PC-9 (cell line): Measurements from ENCODE around the gene TUBGCP4. TPM values are rescaled to one million over a fixed set of nuclear protein-coding genes. Genes with fewer than 3 reads are reported as not detected.
"Not testable (repeated sequence)": the region's sequence is repeated elsewhere in the genome, so short reads cannot be mapped to it uniquely, and the experiment has no call there.

Experiments
- BruUV-seq: library from RNA; stranded (reverse); fragments of 400-500 nt; replicated peaks from 2 replicates; lab custom pipeline; 2021; lab: Mats Ljungman, UMichigan
- CTCF ChIA-PET: fragments of 300-600 bp; sonication (Branson Sonifier 250); formaldehyde crosslinking; loops from one replicate; lab custom pipeline; 2022; ENCODE audit warnings: antibody characterized with exemption; lab: Charles Lee
- POLR2A ChIA-PET: fragments of 300-600 bp; sonication (Branson Sonifier 250); formaldehyde crosslinking; loops from one replicate; lab custom pipeline; 2022; ENCODE audit warnings: antibody characterized with exemption; ENCODE audit not compliant: unreplicated experiment; lab: Charles Lee
- DNase-seq, 2 experiments: peaks; one replicate each; pipeline versions ENCODE4 v3.0.0 to v3.0.0-alpha.2; 2015 to 2022; ENCODE audit warnings: mixed read lengths in 1 of 2
- H2AFZ ChIP-seq: fragments of 200-600 bp; sonication (generic); 2 replicates; pipeline ENCODE4 v1.8.1; 2017; ENCODE audit warnings: antibody characterized with exemption
- H3F3A ChIP-seq: fragments of 200-600 bp; sonication (generic); 2 replicates; pipeline ENCODE4 v1.8.1; 2017; ENCODE audit warnings: antibody characterized with exemption, mild to moderate bottlenecking, low read depth; ENCODE audit not compliant: insufficient read depth
- H3K27ac ChIP-seq: fragments of 200-600 bp; sonication (generic); 2 replicates; pipeline ENCODE4 v1.6.1; 2016; ENCODE audit warnings: mixed run types
- H3K27me3 ChIP-seq: fragments of 200-600 bp; sonication (generic); 2 replicates; pipeline ENCODE4 v1.6.1; 2016; ENCODE audit warnings: low read depth, mixed run types; ENCODE audit not compliant: insufficient read depth
- H3K36me3 ChIP-seq: fragments of 200-600 bp; sonication (generic); 2 replicates; pipeline ENCODE4 v1.6.1; 2016; ENCODE audit warnings: low read depth, mixed run types
- H3K4me1 ChIP-seq: fragments of 200-600 bp; sonication (generic); replicated peaks from 2 replicates; pipeline ENCODE4 v1.6.1; 2016; ENCODE audit warnings: mixed run types; ENCODE audit not compliant: insufficient read depth
- H3K4me2 ChIP-seq: fragments of 200-600 bp; sonication (generic); 2 replicates; pipeline ENCODE4 v1.6.1; 2017; ENCODE audit warnings: mixed run types
- H3K4me3 ChIP-seq: fragments of 200-600 bp; sonication (generic); 2 replicates; pipeline ENCODE4 v1.6.1; 2016; ENCODE audit warnings: mixed run types
- H3K79me2 ChIP-seq: fragments of 200-600 bp; sonication (generic); 2 replicates; pipeline ENCODE4 v1.6.1; 2017; ENCODE audit warnings: low read depth, mixed run types
- H3K9me2 ChIP-seq: fragments of 200-600 bp; sonication (generic); 2 replicates; pipeline ENCODE4 v1.8.1; 2017; ENCODE audit warnings: mild to moderate bottlenecking; ENCODE audit not compliant: insufficient read depth
- H3K9me3 ChIP-seq: fragments of 200-600 bp; sonication (generic); 2 replicates; pipeline ENCODE4 v1.8.1; 2016; ENCODE audit warnings: low read depth; ENCODE audit not compliant: insufficient read depth
- H4K20me1 ChIP-seq: fragments of 200-600 bp; sonication (generic); 2 replicates; pipeline ENCODE4 v1.8.1; 2017; ENCODE audit not compliant: insufficient read depth
- EZH2 ChIP-seq: fragments of 200-600 bp; sonication (generic); IDR thresholded peaks from 2 replicates; pipeline ENCODE4 v1.8.0; 2017; ENCODE audit warnings: antibody characterized with exemption, low read depth
- intact Hi-C: fragments of 100-400 bp; cut with micrococcal nuclease; formaldehyde crosslinking; loops from one replicate; pipeline ENCODE4 v1.10.0; 2022; ENCODE audit not compliant: unreplicated experiment
- total RNA-seq: library from RNA; stranded (reverse); gene quantifications from 2 replicates; pipeline ENCODE4 v1.2.3, GENCODE V29; 2021
- TF ChIP-seq, protein P1 (sequence below): fragments of 200-600 bp; sonication (generic); conservative IDR thresholded peaks from 2 replicates; pipeline ENCODE4 v1.6.1; 2017; ENCODE audit warnings: mixed run types, antibody characterized with exemption, mild to moderate bottlenecking, moderate library complexity

The TUBGCP4 gene
- total RNA-seq, 1 experiment from 2014 or later = 30.8 TPM

DNA sequence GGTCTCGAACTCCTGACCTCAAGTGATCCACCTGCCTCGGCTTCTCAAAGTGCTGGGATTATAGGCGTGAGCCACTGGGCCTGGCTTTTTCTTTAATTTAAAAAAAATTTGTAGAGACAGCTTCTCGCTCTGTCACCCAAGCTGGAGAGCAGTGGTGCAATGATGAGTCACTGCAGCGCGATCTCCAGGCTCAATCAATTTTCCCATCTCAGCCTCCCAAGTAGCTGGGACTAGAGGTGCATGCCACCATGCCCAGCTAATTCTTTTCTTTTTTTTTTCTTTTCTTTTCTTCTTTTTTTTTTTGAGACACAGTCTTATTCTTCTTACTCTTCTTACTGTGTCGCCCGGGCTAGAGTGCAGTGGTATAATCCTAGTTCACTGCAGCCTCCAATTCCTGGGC is 19.8 kb downstream of the TUBGCP4 start:
- Histone ChIP-seq H3K4me2 (no peak overlapping the region), H3K9me2 (no peaks in the 10 kb centered on the region), H3K27me3 (no peaks in the 10 kb centered on the region), H3K9me3 (no peaks in the 10 kb centered on the region), H3K4me3 (no peak overlapping the region), H3K79me2 (no peaks in the 10 kb centered on the region), H4K20me1 (no peaks in the 10 kb centered on the region), H3K36me3 (0 out of 2 replicates have a peak, but pooled peaks cover 5% of the 10 kb centered on the region), H3F3A (no peaks in the 10 kb centered on the region), H3K4me1 (no peaks in the 10 kb centered on the region), H2AFZ (no peak overlapping the region), H3K27ac (no peak overlapping the region)
- TF ChIP-seq, protein P1, sequence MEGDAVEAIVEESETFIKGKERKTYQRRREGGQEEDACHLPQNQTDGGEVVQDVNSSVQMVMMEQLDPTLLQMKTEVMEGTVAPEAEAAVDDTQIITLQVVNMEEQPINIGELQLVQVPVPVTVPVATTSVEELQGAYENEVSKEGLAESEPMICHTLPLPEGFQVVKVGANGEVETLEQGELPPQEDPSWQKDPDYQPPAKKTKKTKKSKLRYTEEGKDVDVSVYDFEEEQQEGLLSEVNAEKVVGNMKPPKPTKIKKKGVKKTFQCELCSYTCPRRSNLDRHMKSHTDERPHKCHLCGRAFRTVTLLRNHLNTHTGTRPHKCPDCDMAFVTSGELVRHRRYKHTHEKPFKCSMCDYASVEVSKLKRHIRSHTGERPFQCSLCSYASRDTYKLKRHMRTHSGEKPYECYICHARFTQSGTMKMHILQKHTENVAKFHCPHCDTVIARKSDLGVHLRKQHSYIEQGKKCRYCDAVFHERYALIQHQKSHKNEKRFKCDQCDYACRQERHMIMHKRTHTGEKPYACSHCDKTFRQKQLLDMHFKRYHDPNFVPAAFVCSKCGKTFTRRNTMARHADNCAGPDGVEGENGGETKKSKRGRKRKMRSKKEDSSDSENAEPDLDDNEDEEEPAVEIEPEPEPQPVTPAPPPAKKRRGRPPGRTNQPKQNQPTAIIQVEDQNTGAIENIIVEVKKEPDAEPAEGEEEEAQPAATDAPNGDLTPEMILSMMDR = no peak
- TF ChIP-seq EZH2 = no peak
- no peak for DNase-seq
- ChIA-PET CTCF (interaction anchor here (0.6 kb wide), 1 partner anchor 697 kb away, joined by 4 read pairs; no protein-coding TSS in a partner anchor), POLR2A (no interaction called here)
- intact Hi-C loops = no loop called here
- no TSS peak for BruUV-seq

DNA sequence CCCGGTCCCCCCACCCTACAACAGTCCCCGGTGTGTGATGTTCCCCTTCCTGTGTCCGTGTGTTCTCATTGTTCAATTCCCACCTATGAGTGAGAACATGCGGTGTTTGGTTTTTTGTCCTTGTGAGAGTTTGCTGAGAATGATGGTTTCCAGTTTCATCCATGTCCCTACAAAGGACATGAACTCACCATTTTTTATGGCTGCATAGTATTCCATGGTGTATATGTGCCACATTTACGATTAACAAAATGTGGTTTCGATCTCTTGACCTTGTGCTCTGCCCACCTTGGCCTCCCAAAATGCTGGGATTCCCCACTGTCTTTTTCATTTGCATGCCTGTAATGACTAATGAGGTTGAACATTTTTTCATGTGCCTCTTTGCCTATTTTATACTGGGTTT is 22.7 kb downstream of the TUBGCP4 start:
- H3K4me1 ChIP-seq, H3K36me3 ChIP-seq, H4K20me1 ChIP-seq, H3K9me2 ChIP-seq, H2AFZ ChIP-seq, intact Hi-C loops, POLR2A ChIA-PET, H3K4me2 ChIP-seq, H3F3A ChIP-seq, BruUV-seq, H3K27me3 ChIP-seq, H3K79me2 ChIP-seq, CTCF ChIA-PET, H3K27ac ChIP-seq, H3K4me3 ChIP-seq, DNase-seq, H3K9me3 ChIP-seq: not testable (repeated sequence)

DNA sequence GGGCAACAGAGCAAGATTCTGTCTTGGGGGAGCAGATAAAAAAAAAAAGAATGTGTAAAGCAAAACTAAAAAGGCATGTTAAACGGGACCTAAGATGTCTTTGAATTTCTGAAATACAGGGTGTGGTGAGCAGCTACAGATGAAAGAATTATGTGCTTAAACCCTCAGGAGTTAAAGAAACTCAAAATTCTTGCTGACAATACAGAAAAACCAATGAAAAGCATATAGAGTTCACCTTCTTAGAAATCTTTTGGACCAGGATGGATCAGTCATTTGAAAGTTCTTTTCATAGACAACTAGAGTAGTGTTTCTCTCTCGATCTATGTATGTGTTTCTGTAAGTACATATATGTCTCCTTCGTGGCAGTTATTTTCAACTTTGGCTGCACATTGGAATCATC is 31.4 kb downstream of the TUBGCP4 start:
- ChIA-PET CTCF (no interaction called here), POLR2A (no interaction called here)
- H3K4me2 ChIP-seq = no peak overlapping the region
- H3K79me2 ChIP-seq = no peaks in the 10 kb centered on the region
- no peak overlapping the region for H2AFZ ChIP-seq
- no TSS peak for BruUV-seq
- H3K27me3 ChIP-seq = no peaks in the 10 kb centered on the region
- peaks cover 7% of the 10 kb centered on the region; the same call in 1 of the 2 replicates for H3F3A ChIP-seq
- H3K9me3 ChIP-seq = no peaks in the 10 kb centered on the region
- TF ChIP-seq, protein P1 = no peak
- no peak for TF ChIP-seq EZH2
- intact Hi-C loops = no loop called here
- no peaks in the 10 kb centered on the region for H3K4me1 ChIP-seq
- no peaks in the 10 kb centered on the region for H4K20me1 ChIP-seq
- H3K4me3 ChIP-seq = no peak overlapping the region
- peaks cover 2% of the 10 kb centered on the region; the same call in 1 of the 2 replicates for H3K36me3 ChIP-seq
- no peak overlapping the region for H3K27ac ChIP-seq
- no peaks in the 10 kb centered on the region for H3K9me2 ChIP-seq
- DNase-seq = no peak

DNA sequence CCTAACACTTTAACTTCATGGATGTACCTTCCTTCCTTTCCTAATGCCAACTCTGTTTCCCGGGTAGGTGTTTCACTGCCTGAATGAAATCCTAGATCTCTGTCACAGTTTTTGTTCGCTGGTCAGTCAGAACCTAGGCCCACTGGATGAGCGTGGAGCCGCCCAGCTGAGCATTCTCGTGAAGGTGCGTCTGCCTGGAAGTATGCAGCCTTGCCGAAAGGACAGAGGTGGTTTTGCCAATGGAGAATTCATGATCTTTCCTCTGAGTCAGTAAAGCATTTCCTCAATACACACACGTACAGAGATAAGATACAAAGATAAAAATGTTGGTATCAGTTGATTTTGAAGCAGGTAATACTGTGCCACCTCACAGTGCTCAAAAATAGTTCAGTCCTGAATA is 32.7 kb downstream of the TUBGCP4 start:
- H2AFZ ChIP-seq = no peak overlapping the region
- ChIA-PET CTCF (no interaction called here), POLR2A (no interaction called here)
- peaks cover 3% of the 10 kb centered on the region for H3K36me3 ChIP-seq
- intact Hi-C loops = no loop called here
- no peaks in the 10 kb centered on the region for H3K9me2 ChIP-seq
- TF ChIP-seq, protein P1 = no peak
- no peak for TF ChIP-seq EZH2
- H3K27me3 ChIP-seq = no peaks in the 10 kb centered on the region
- no peaks in the 10 kb centered on the region for H3K4me1 ChIP-seq
- no peaks in the 10 kb centered on the region for H3K9me3 ChIP-seq
- no TSS peak for BruUV-seq
- no peaks in the 10 kb centered on the region for H4K20me1 ChIP-seq
- no peaks in the 10 kb centered on the region for H3K79me2 ChIP-seq
- no peak overlapping the region for H3K4me2 ChIP-seq
- peaks cover 10% of the 10 kb centered on the region; the same call in 1 of the 2 replicates for H3F3A ChIP-seq
- no peak overlapping the region for H3K27ac ChIP-seq
- H3K4me3 ChIP-seq = no peak overlapping the region
- no peak for DNase-seq
